Activated CD4-positive, CD25-positive, alpha-beta regulatory T cell treated with anti-CD3 and anti-CD28 coated beads, Interleukin-2, amount 50 U/mL, for 72 hours (primary cell): ENCODE results near the gene TOMM22.
"Not testable (repeated sequence)": the region's sequence is repeated elsewhere in the genome, so short reads cannot be mapped to it uniquely, and the experiment has no call there.

Experiments used
- DNase-seq: peaks from one replicate; pipeline ENCODE4 v3.0.0; 2021

Gene TOMM22

GRCh38 chr22:38681582-38682335, at the start of gene TOMM22:
Gene TOMM22, plus strand, starts transcription at chr22:38681957. Its CDS starts 22 bp downstream, at chr22:38681979.
- DNase-seq = peak; percentile 87

GRCh38 chr22:38632528-38632927, 49.2 kb upstream of the TOMM22 start:
- no peak for DNase-seq

- DNase-seq = no peak
Measured at GRCh38 chr22:38638216-38638615, 43.5 kb upstream of the TOMM22 start.

- DNase-seq = no peak
Measured at GRCh38 chr22:38638728-38639127, 43.0 kb upstream of the TOMM22 start.

- no peak for DNase-seq
Measured at GRCh38 chr22:38641476-38642040, 40.2 kb upstream of the TOMM22 start.

- not testable (repeated sequence) for DNase-seq
Measured at GRCh38 chr22:38644245-38644644, 37.5 kb upstream of the TOMM22 start.

GRCh38 chr22:38645430-38645829, 36.3 kb upstream of the TOMM22 start:
- DNase-seq = no peak

GRCh38 chr22:38649841-38650522, 31.8 kb upstream of the TOMM22 start:
- no peak for DNase-seq

- no peak for DNase-seq
Measured at GRCh38 chr22:38652859-38653258, 28.9 kb upstream of the TOMM22 start.

GRCh38 chr22:38653741-38654140, 28.0 kb upstream of the TOMM22 start:
- DNase-seq = no peak

GRCh38 chr22:38655519-38656255, 26.1 kb upstream of the TOMM22 start:
- DNase-seq = no peak

GRCh38 chr22:38656256-38657044, 25.3 kb upstream of the TOMM22 start, which contains the start of the genes CBY1 and FAM227A:
Gene CBY1, plus strand, starts transcription at chr22:38656638. Its CDS starts 11,417 bp downstream, at chr22:38668055.
Gene FAM227A, minus strand, starts transcription at chr22:38656392. Its CDS starts 6,224 bp downstream, at chr22:38650168.
- DNase-seq = peak; percentile 90

GRCh38 chr22:38657045-38657909, 24.5 kb upstream of the TOMM22 start:
- peak; percentile 43 for DNase-seq

GRCh38 chr22:38674888-38675287, 6.9 kb upstream of the TOMM22 start:
- DNase-seq = no peak

- no peak for DNase-seq
Measured at GRCh38 chr22:38675833-38676232, 5.9 kb upstream of the TOMM22 start.

- no peak for DNase-seq
Measured at GRCh38 chr22:38684895-38685294, 3.1 kb downstream of the TOMM22 start.

GRCh38 chr22:38685761-38686160, 4.0 kb downstream of the TOMM22 start:
- DNase-seq = no peak

- no peak for DNase-seq
Measured at GRCh38 chr22:38689651-38690050, 7.9 kb downstream of the TOMM22 start.

- DNase-seq = no peak
Measured at GRCh38 chr22:38694049-38694448, 12.3 kb downstream of the TOMM22 start.

- DNase-seq = no peak
Measured at GRCh38 chr22:38694940-38695339, 13.2 kb downstream of the TOMM22 start.
